HG03575 (cell line): ENCODE results near the gene SKIC3.

Experiments
- ATAC-seq: cut with Tn5 transposase; IDR thresholded peaks from one replicate; pipeline ENCODE4 v1.9.1; 2021; ENCODE audit not compliant: unreplicated experiment, insufficient number of reproducible peaks, low FRiP score; ENCODE audit errors: extremely low read depth

The SKIC3 gene

DNA sequence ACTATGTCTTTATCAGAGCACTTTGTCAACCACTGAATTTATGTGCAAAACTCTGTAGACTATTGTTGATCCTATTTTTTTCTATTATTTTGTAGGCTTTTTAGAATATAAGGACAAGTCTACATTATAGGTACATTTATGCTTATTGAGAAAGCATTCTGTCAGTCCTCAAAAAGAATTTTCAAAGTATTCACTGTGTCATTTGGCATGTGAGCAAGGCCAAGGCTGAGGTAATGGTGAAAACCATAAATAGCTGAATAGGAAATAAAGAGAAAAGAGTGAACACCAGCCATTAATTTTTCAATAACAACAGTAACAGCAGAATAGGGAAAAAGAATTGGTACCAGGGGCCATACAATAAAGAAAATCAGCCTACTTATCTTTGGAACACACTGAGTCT lies 21.0 kb downstream of the SKIC3 start:
- no peak for ATAC-seq

DNA sequence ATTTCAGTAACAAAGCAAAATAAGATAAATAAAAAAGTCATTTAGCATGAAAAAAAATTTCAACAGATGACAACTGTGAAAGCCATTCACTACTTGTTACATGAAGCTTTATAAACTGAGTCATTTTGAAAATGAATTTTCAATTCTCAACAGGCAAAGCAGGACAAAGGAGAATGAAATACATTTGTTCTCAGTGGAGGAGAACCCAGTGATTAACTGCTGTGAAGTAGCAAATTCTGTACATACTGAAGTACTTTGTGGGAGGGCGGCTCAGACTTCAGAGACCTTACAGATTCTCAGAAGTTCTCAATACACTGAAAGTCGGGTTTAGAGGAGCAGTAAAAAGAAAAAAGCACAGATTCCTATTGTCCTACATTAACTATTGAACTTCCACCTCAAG lies 21.7 kb downstream of the SKIC3 start:
- no peak for ATAC-seq

DNA sequence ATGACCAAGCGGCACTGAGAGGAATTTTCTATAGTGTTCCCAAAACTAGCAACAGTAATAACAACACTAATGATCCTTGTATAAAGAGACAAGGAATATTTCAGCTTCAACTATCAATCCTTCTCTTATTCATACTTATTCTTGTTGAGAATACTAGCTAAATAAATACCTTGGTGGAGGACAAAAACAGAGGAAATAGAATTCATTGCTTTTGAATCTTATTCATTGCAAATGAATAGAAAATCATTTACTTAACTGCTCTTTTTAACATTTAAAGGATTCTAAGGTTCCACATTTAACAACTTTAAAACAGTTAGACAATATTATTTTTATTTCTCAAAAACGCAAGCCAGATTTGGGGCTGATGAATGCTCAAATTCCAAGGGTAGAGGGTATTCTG lies 22.4 kb downstream of the SKIC3 start:
- ATAC-seq, result no peak

DNA sequence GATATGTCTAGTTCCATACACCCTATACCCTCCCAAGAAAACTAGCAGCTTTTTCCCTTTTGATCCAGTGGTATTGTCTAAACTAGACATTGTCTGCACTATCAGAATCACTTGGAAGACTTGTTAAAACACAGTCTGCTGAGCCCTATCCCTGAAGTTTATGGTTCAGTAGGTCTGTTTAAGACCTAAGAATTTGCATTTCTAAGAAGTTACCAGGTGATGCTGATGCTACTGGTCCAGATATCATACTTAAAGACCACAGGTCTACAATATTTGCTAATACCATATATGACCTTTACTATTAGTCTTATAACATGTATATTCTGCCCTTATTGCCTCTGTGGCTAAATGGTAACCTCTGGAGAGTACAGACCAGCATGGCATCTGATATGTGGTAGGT lies 23.3 kb downstream of the SKIC3 start:
- no peak for ATAC-seq

DNA sequence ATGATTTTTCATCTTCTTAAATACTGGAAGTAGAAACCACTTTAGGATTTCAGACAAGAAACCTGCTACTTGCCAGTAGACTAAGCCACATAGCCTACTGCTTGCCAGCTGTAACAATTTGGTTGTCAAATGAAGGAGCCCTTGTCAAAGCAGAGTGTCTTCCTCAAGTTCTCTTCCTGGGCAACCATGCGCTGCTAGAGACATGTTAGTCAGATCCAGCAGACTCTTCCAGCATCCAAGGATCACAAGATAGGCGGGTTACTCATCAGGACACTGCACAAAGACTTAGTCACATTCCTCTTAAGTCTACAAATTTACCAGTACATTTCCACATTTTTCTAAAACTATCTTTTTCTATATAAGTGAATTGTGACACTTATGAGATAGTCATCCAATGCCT lies 24.4 kb downstream of the SKIC3 start:
- ATAC-seq, result no peak

DNA sequence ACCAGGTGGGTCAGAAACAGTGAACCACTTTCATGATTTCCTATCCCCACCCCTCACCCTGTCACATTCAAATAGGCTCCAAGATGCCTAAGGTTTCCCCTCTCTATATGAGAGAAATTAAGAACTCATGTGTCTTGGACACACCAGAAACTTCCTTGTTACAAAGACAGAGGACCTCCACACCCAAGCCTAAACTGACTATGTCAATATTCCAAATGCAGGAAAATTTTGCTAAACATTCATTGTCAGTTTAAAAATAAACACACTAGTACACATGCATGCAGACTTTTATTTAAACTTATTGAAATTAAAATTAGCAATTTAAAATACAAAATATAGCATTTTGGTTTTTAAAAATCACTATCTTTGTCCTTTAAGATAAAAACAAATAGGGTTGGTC lies 26.2 kb downstream of the SKIC3 start:
- ATAC-seq, result no peak

DNA sequence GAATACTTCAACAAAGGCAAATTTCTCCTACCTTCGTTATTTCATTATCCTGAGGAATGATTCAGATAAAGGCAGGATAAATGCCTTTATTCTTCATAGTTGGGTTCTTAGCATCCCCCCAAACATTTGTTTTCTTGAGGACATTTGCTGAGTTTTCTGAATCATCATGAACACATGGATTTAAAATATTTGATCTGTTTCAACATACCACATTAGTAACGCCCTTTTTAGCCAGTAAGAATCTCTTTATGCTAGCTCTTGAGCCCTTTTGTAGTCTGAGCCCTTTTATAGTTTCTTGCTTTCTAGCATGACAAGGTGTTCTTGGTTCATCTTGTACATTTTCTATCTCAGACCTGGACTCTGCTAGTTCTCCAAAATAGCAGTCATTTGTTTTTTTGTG lies 27.9 kb downstream of the SKIC3 start:
- no peak for ATAC-seq

DNA sequence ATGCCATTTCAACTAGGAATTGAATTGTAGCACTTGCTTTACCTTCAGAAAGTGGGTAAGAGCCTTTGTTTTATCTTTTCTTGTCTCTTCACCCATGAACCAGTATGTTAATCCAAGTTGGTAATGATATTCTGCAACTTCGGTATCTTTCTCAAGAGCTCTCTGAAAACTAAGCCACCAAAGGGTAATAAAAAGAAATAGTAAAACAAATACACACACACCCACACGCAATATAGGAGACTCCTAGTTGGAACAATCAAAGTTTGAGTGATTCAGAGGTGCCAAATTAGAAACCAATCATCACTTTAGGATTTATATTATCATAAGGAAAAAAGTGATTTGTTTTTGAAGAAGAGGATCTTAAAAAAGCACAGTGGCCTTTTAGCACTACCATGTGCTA lies 30.4 kb downstream of the SKIC3 start:
- no peak for ATAC-seq

DNA sequence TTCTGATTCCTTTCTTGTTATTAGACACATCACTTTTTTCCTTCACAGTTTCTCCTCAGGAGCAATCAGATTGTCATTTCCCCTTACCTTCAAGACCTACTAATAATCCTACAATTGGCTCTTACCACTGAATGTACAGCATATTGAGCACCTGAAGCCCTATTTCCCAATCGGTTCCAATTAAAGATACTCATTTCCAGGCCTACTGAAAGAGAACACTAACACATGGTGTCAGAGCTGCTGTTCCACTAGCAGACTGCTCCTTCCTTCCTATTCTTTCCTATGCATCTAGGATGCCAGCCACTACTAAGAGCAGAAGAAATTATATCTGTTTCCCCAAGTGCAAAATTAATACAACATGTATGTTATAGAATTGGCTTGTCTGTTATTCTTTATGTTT lies 34.6 kb downstream of the SKIC3 start:
- ATAC-seq, result no peak

DNA sequence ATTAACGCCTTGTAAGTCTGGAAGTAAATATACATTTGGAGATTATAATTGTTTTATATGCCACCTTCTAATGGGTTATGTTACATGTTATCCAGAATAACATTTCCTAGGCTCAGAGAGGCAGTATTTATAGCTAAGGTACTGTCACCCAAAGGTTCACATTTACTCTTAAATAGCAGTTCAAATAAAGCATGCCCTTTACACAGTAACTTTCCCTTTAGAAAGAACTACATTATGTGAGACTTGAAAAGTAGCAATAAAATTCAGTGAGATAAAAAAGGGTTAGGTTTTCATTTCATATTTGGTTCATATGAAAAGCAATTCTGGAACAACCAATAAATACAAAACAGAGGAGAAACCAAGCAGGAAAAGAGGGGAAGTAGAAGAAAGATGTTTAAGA lies 35.1 kb downstream of the SKIC3 start:
- no peak for ATAC-seq

DNA sequence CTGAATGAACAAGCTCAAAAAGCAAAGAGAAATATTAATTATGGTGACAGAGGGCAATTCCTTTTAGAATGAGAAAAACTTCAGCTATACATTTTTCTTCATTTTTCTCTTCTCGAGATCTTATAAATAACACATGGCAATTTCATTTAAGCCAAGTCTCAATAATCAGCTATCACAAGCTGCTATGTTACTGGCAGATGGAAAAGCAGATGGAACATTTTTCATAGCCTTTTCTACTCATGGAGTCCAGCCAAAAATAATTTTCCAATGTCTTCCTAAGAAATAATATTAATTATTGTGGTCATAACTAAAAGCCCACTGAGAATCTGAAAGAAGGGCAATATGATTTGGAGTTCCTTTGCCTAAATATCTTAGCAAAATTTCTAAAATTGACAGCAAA lies 35.6 kb downstream of the SKIC3 start:
- ATAC-seq, result no peak

DNA sequence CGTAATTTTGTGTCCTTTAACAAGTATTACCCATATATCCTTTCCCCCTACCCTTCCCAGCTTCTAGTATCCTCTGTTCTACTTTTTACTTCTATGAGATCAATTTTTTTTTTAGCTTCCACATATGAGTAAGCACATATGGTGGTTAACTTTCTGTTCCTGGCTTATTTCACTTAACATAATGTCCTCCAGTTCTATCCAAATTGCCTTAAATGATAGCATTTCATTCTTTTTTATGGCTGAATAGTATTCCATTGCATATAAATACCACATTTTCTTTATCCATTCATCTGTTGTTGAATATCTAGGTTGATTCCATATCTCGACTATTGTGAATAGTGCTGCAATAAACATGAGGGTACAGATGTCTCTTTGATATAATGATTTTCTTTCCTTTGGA lies 36.4 kb downstream of the SKIC3 start:
- ATAC-seq, result no peak

DNA sequence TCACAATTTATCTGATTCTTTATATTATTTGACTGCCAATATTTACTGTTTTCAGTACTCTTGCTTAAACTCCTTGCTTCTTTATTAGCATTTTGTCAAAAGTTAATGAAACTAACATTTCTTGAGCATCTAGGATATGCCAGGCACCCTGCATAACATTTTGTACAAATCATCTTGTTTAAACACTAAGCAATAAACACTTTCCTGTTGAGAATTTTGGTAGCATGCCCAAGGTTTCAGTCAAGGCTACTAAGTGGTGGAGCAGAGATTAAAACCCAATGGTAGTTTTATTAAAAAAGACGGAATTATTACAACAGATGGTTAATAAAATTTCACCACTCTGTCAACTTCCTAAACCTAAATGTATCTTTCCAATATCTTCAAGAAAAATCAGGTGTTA lies 43.2 kb downstream of the SKIC3 start:
- no peak for ATAC-seq

DNA sequence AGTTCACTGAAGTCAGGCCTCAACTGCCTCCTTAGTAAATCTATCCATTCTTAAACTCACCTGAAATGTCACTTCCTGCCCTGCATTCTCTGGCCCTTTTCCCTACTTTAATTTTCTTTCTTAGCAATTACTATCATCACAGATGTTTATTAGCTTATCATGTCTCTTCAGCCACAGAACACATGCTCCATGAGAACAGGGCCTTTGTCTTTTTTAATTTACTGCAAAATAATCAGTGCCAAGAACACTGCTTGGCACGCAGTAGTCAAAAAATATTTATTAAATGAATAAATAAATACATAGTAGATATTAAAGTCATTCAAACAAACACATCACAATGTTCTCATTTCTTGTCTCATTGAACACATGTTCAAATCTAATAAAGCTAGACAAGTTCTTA lies 46.2 kb downstream of the SKIC3 start:
- ATAC-seq, result no peak
